Stimulated activated CD4-positive, alpha-beta T cell treated with anti-CD3 and anti-CD28 coated beads, Interleukin-1b, Interleukin-23, amount 100 ng/mL, for 4 hours (primary cell): Measurements from ENCODE around the gene KIF3A.
A peak's percentile ranks its signal among the peaks of the same experiment; 100 is the strongest.

Source experiments
- DNase-seq, 2 donors: peaks; one replicate each; pipeline ENCODE4 v3.0.0-alpha.2; 2020; ENCODE audit warnings: low read depth in 2 of 2

KIF3A gene

DNA sequence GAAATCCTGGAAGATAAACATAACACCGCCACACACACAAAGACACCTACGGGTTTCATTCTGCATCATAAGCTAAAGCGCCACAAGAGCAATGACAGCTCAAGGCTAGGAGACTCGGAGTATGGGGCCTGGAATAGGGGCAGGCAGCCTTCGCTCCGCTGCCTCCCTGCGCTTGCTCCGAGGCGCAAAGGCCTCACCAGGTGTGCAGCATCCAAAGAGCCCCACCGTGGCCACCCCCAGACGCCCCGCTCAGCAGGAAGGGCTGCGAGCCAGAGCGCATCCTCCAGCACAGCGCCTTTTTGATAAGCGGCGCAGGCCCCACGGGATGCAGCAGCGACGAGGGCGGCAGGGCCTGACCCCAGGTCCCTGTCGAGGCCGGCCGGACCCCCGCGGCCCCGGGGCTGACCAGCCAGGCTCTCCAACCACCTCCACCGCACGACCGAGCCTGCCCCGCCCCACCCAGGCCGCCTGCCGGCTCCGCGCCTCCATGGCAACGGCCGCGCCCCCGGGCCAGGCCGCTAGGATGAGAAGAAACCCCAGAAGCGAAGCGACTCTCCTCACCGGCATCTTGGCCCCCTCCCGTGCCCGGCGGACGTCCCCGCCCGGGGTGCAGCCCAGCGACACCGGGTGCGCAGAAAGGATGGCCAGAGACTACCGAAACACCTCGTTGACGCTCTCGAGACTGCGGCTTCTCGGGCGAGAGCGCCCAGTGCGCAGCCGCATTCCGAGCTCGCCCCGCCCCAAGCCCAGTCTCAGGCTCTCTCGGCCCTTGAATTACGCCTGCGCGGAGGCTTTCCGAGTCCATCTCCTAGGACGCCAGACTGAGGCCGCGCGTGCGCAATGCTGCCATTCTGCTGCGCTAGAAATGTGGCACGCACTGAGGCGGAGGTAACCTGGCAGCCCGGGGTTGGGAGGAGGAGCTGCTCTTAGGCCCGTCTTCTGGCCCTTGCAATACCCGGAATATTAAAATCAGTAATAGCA, at the start of gene KIF3A:
TSS of gene KIF3A (minus strand) at position 694 of the 981 bp plus-strand sequence. CDS start at position 567, 127 bp downstream.
- DNase-seq = peak; percentile 99

DNA sequence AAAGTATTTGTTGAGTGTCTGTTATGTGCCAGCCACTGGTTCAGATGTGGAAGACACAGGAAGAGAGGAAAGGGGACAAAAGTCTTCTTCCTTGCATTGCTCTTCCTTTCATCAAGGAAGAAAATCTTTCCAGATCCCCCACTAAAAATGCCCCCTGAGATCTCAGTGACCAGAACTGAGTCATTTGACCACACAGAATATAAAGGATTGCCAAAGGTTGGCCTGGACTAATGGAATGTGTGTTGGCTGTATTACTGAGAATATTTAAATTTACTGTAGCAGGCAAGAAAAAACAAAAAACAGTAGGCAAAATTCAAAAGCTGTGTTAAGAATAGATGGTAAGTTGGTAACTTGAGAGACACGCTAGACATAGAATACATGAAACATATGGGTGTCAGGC, 49.7 kb upstream of the KIF3A start:
- DNase-seq = no peak

DNA sequence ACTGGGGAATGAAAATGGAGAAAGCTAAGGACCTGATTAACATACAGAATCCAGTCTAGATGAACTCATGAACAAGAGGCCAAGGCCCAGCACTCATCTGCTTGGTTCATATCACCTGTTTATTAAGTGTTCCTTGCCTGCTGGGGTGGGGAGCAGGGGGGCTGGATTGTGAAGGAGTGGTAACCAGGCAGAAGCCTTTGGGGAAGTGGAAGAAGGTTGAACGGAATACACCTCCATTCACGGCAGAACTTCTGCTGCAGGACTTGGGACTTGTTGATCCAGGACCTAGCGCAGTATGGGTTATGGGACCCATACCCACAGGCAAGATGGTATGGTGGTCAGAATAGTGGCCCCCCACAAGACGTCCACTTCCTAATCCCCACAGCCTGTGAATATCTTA, 48.5 kb upstream of the KIF3A start:
- DNase-seq = no peak

DNA sequence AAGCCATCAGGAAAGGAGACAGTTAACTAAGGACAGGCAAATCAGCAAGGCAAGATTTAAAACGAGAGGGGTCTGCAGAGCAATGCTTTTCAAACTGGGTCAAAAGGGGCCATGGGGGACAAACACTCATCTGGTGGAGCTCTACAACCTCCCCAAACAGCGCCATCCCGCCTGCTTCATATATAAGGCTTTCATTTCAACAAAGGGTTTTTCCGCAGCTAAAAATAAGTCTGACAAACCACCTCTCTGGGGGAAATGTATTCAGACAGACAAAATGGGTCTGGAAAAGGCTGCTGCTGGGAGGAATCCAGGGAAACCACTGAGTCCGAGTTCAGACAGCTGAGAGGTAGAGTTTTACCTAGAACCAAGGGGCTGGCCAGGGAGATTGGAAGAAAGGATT, 48.0 kb upstream of the KIF3A start:
- DNase-seq = no peak

DNA sequence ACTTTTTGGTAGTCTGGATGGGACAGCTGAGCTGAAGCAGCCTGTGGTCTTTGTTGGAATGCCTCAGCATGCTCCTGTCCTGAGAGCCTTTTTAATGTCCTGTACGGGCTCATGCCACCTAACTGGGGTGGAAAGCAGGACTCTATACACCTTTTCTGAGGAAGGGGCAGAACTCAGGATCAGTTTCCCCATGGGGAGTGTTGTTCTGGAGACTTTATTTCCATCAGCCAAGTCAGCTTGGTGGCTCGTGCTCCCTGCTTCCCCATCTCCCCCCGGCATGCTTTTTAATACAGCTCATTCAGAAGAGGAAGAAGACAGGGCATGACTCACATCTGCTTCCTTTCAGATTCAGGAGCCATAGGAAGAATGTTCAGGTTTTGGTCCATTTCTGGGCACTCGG, 44.8 kb upstream of the KIF3A start:
- DNase-seq = no peak

DNA sequence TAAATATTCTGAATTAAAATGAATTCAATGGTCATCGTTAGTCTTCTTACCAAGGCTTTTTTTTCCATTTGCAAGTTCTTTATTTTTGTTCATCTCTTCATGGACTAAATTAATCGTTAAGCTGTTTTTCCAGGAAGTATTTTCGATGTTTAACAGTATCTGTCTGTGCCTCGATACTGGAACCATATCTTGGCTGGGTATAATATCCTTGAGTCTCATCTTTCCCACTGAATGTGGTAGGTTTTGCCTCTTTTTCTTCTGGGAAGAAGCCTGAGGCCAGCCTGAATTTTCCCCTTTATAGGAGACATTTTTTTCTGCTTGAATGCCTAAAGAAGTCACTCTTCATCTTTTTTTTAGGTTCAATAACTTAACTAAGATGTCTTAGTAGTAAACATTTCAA, 43.7 kb upstream of the KIF3A start:
- DNase-seq = no peak

DNA sequence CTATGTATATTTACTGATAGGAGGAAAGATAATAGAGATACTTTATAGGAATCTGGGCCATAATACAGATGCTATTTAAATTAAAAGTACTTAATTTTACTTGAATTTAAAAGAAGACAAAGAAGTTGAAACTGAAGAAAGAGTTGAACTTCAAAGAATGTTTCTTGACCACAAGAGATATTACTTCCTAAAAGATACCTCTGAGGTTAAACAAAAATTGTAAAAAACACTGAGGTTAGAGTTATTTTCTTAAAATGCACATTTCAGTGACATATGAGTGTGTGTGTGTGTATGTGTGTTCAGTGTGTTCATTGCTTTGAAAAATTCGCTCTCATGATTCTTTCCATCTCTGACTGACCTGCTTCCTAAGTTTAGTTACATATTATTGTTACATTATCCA, 43.2 kb upstream of the KIF3A start:
- DNase-seq = no peak

DNA sequence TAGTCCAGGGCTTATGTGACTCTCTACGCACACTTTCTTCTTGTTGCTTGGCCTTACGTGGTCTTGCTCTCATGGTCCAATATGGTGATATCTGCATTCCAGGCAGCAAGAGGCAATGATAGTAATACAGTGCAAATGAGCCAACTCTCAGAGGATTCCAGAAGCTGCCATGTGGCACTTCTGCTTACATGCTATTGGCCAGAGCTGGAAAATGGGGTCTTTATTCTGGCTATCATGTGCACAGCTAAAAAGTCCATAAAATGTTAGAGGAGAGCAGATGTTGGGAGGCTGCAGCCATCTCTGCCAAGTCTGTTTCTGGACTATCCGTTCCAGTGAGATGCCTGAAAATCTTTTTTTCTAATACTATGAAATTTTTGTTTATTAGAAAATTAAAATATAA, 42.6 kb upstream of the KIF3A start:
- no peak for DNase-seq

DNA sequence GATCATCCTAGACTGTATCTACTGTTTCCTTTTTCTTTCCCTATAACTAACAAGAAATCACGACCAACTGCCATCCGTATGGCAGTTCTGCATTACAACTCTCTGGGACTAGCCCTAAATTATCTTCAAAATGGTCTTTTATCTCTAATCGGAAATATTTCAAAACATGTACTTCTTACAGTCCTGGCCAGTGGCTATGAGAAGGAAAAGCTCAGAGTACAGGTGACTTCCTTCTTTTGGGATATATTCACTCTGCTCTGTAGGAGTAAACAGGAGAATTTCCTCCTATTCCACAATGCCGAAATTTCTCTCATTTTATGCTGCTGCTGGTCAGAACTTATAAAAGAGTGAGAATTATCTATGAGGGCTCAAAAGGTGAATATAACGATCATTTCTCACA, 41.5 kb upstream of the KIF3A start:
- no peak for DNase-seq

DNA sequence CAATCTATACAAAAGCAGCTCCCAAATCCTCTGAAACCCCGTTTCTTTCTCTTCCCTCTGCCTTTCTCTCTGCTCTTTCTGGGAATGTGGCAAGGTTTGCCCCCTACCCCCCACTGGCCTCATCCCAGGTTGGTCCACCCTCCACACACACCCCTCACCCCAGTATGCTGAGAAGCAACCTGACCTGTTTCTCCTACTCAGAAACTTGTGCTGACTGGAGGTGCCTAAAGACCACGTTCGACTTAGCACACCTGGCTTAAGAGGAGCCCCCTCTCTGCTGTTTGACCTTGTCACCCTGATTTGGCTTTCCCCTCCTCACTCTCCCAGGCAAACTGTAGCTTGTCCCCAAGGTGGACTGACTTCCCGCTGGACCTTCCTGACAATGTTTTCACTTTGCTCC, 40.8 kb upstream of the KIF3A start:
- DNase-seq = no peak

DNA sequence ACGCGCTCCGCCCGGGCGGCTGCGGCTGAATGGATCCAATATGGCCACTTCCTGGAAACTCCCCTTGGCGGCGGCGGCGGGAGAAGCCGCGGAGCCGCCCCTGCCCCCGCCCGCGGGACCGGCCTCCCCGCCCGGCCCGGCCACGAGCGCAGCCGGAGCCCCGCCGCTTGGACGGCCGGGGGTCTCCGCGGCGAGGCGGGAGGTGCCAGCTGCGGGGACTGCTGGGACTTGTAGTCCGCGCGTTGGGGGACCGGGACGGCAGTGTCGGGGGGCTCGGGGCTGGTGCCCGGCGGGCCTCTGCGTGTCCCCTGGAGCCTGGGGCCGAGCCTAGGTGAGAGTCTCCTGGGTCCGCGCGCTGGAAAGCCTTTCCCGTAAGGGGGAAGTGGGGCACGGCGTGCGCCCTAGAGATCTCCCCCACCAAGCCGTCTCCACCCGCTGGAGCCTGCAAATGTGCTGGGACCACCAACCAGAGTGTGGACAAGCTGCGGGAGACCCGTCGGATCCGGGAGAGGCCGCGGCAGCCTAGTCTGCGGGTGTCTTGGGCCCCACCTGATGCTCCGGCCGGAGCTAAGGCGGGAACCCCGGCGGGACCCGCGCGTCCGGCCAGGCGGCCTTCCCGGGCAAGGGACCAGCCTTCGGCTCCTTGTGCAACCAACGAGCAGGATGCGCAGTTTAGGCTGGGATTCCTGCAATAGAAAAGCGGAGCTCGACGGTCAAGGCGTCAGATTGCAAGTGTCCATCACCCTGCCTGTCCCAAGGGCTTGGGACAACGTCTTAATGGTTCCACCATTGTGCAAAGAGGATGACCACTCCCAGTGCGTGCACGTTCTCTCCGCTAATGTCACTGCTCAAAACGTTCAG, 40.1 kb upstream of the KIF3A start, which contains the start of gene SEPTIN8:
TSS of gene SEPTIN8 (minus strand) at position 31 of the 861 bp plus-strand sequence. CDS start 102 bp downstream, outside the sequence.
- peak; percentile 7 to 34 for DNase-seq

DNA sequence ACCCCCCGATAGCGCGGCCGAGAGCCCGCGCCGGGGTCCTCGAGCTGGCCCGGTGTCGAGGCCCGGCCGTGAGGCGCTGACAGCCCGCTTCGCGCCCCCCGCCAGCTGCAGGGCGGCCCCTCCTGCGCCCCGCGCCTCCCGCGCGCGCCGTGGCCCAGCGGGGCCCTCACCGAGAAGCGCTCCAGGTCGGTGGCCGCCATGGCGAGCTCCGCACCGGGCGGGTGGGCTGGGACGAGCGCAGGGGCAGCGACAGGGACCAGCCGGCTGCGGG, 39.5 kb upstream of the KIF3A start:
- DNase-seq = no peak

DNA sequence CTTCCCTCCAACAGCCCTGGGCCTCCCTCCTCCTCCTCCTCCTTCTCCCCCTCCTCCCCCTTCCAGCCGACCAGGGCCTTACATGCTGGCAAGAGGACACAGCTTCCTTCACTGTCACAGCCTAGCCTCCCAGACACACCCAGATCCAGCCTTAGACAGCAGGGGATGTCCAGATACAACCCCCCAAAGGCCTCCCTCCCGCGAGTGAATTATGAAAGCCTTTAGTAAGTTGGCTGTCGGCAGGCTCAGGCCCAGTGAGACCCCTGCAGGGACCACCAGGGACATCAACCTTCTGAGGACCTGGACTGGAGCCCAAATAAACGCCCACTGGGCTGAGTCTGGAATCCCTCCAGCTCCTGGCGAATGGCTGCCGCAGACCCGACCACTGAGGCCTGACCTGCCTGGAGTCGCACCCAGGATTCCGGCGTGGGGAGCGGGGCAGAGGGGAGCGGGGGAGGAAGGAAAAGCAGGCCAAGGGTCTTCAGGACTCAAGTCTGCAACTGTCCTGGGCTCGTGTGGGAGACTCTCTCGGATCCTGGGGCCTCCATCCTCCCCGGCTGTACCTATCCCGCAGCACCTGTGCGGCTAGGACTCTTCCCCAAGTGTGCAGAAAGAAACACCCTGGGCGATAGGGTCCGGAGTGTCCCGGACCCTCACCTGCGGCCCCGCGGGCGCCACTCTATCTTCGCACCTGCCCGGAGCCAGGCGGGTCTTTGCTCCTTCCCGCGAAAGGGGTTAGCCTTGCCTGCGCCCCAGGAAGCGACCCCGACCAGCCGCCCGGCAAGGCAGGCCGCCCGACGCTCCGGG, 39.0 kb upstream of the KIF3A start:
- DNase-seq = no peak

DNA sequence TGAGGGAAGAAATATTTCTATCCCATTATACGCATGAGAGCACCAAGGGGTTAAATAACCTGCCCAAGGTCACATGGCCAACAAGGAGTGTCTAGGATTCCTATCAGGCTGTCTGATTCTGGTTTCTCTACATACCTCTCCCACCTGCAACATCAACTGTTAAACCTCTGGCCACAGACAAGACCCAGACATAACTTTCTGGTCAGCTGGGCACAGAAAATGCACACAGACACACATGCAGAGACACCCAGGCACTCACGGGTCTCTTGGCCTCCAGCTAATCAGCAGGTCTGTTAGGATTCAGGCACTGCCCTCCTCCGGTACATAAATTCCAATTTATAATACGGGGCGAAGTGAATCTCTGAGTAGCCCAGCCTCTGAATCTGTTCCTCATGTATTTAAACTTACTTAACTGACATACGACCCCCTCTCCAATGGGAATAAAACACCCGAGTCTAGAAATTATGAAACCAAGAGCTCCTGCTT, 38.2 kb upstream of the KIF3A start:
- DNase-seq = no peak

DNA sequence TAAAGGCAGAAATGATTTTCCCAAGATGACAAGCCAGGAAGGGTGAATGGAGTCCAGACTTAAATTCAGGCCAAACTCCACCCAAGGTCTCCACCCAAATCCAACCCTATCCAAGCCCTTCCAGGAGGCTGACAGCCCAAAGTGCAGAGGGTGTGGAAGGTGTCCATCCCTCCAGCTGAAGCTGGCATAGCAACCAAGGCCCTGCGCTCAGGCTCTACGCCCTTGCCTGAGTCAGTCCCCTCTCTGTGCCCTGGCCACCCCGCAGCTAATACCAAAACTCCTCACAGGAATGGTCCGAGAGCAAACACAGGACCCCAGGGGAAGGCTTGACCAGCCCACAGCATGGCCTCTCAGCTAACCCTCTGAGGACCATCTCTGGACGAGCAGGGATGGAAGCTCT, 37.5 kb upstream of the KIF3A start:
- no peak for DNase-seq

DNA sequence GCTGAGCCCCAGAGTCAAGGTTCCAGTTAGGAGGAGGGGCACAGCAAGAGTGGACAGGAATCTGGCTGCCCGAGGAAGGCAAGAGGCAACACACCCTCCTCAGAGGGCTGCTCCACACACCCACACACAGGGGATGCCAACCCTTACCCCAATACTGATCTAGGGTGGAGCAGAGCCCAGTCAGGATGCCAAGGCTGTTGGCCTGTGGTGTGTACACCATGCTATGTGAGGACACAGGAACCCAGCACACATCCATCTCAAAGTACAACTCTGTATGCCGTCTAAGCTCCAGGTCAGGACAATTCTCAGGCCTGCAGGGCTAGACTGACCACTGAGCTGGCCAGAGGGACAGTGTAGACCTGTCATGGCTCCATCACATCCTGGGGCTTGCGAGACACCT, 37.1 kb upstream of the KIF3A start:
- DNase-seq = no peak

DNA sequence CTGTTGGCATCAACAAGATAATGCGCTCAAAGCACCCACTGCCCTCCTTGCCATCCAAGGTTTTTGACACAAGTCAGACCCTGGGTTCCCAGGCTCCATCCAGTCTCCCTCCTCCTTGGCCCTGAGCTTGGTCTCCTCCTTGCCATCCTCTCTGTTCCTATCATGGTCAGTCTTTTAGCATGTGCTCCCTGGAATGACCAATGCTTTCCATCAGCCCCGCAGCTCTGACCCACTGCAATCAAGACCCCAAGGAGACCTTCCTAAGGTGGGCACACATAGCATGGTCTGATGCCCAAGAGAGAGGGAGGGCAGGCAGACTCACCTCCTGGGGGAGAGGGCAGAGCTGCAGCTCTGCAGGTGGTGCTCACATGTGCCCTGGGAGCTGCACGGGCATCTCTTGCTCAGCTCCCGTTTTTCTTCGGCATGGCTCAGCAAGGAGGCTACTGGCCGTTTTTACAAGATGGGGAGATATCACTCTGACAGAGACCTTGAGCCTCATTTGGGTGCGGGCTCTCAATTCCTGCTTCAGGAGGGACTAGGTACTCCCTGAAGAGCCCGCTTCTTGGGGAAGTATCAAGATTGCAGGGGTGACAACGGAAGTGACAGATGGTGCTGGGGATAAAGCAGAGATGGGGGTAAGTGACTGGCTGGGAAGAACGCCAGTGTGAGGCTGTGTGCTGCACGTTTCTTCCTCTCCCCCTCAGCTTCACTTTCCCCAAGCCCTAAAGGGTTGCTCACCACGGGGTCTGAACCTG, 36.4 kb upstream of the KIF3A start:
- DNase-seq = no peak

DNA sequence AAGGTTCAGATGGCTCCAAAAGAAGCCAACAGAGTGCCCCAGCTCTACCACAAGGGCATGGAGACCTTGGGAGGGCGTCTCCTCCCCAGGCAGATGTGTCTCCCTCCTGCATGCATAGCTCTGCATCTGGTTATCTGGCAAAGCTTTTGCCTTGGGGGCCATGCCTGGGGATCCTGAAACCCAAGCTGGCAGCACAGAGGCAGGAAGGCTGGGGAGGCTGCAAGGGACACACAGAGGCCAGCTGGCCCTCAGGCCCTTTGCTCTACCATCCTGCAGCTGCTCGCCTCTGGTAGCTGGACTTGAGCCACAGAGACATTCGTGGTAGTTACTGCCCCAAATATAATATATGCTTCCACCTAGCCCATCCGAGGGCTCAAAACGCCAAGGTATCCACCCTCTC, 35.8 kb upstream of the KIF3A start:
- no peak for DNase-seq

DNA sequence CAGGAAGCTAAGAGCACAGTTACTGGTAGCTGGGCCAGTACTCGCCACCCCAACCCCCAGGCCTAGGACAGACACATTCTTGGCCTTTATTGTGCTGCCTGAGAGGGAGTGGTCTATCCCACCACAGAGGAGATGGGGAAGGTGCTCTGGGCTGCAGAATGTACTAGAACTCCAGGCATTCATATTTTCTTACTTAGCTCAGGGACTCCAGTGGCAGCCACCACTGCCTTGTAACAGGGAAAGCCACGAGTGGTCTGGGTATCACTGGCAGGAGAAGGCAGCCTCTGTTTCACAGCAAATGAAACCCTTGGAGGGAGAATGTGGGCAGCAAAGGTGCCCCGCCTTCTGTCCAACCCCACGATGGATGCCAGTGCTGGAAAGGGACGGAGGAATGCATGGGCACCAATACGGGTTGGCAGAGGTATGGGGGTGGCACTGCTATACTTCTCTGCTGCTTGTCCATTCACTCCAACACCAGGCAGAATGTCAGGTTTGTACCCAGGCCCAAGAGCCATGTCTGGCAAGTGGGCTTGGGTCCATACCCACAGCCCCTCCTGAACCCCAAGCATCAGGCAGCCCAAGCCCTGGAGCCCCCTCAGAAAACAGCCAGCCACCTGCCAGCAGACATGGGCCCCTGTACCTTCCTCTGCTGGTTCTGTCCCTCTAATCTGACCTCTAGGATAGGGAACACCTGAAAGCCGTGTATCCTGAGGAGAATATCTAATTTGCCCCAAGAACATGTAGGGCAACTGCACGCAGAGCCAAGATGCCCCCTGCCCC, 35.1 kb upstream of the KIF3A start:
- no peak for DNase-seq

DNA sequence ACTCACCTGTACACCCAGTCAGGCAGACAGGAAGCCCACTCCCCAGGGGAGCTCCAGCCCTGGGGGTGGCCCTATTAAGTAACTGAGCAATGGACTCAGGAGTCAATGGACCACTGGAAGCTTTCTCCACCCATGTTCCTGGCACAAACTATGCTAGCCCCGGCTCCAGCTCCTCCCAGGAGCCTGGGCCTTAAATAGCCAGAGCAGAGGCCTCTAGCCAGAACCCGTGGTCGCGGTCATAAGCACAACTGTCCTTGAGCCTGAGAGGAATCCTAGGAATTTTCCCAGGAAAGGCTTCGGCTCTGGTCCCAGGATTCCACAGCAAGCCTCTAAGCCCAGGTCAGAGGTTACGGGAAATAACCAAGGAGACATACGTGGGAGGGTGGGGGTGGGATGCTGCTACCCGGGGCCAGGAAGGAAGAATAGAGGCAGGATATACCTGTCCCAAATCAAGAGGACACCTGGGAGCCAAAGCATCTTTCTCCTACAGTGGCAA, 34.2 kb upstream of the KIF3A start:
- DNase-seq = no peak
